Activated CD8-positive, alpha-beta T cell treated with anti-CD3 and anti-CD28 coated beads, Interleukin-2, amount 10 ng/mL, durations not matched to agents 7 days and 5 days (primary cell): ENCODE measurements around the gene TNS1. TPM values are rescaled to one million over a fixed set of nuclear protein-coding genes. Genes with fewer than 3 reads are reported as not detected.

ENCODE experiments used
- ATAC-seq: fragments of 150-1000 bp; cut with Tn5 transposase; one replicate; pipeline ENCODE4 v1.10.0; 2021; ENCODE audit warnings: moderate library complexity
- CTCF ChIA-PET: fragments of 350-600 bp; sonication (Branson Sonifier 250); formaldehyde crosslinking; loops from one replicate; lab custom pipeline; 2021; ENCODE audit warnings: antibody characterized with exemption; lab: Charles Lee
- POLR2A ChIA-PET: fragments of 350-600 bp; sonication (Branson Sonifier 250); formaldehyde crosslinking; loops from one replicate; lab custom pipeline; 2021; ENCODE audit warnings: antibody characterized with exemption; lab: Charles Lee
- DNase-seq: peaks from one replicate; pipeline ENCODE4 v3.0.0-alpha.2; 2020
- H3K27ac Mint-ChIP-seq: one replicate; pipeline ENCODE4 v1.8.0; 2021; ENCODE audit warnings: mild to moderate bottlenecking, mixed read lengths
- H3K27me3 Mint-ChIP-seq: one replicate; pipeline ENCODE4 v1.8.0; 2021; ENCODE audit warnings: low read depth, mixed read lengths
- H3K36me3 Mint-ChIP-seq: one replicate; pipeline ENCODE4 v1.8.0; 2021; ENCODE audit warnings: low read depth, mixed read lengths
- H3K4me1 Mint-ChIP-seq: one replicate; pipeline ENCODE4 v1.8.0; 2021; ENCODE audit warnings: low read depth, mixed read lengths
- H3K4me3 Mint-ChIP-seq: one replicate; pipeline ENCODE4 v1.8.0; 2021; ENCODE audit warnings: mild to moderate bottlenecking, mixed read lengths
- H3K9me3 Mint-ChIP-seq: one replicate; pipeline ENCODE4 v1.8.0; 2022; ENCODE audit warnings: mixed read lengths; ENCODE audit not compliant: insufficient read depth
- total RNA-seq, 2 experiments: library from RNA; stranded (reverse); gene quantifications; one replicate each; pipeline ENCODE4 v1.2.3, GENCODE V29; 2021

Gene TNS1
- total RNA-seq, 2 experiments from 2014 or later = 28.9 to 29.8 TPM

- ChIA-PET POLR2A (no interaction called here), CTCF (interaction anchor here (0.9 to 4.7 kb wide), 15 partner anchors 9 to 220 kb away, joined by 3 to 39 read pairs (median 5); partner anchors contain the start of genes RUFY4 and TNS1)
- Mint-ChIP-seq H3K4me3 (no peak overlapping the region), H3K4me1 (no peaks in the 10 kb centered on the region), H3K27me3 (peaks cover 7% of the 10 kb centered on the region), H3K27ac (no peak overlapping the region), H3K36me3 (no peaks in the 10 kb centered on the region), H3K9me3 (no peaks in the 10 kb centered on the region)
- ATAC-seq = peak; percentile 77
- DNase-seq = peak; percentile 72
Measured at GRCh38 chr2:217993817-217994463, 8.9 kb downstream of the TNS1 start.

- no peak for DNase-seq
- ATAC-seq = no peak
- Mint-ChIP-seq H3K27me3 (peaks cover 7% of the 10 kb centered on the region), H3K27ac (no peak overlapping the region), H3K4me1 (no peaks in the 10 kb centered on the region), H3K4me3 (no peak overlapping the region), H3K9me3 (no peaks in the 10 kb centered on the region), H3K36me3 (no peaks in the 10 kb centered on the region)
- POLR2A ChIA-PET = no interaction called here
- CTCF ChIA-PET = interaction anchor here (1.0 to 4.7 kb wide), 12 partner anchors 9 to 219 kb away, joined by 3 to 39 read pairs (median 5); partner anchors contain the start of gene TNS1
Measured at GRCh38 chr2:217993138-217993537, 9.7 kb downstream of the TNS1 start.

- CTCF ChIA-PET = interaction anchor here (1.8 to 4.7 kb wide), 2 partner anchors 44 to 206 kb away, joined by 5 to 39 read pairs; no protein-coding TSS in a partner anchor
- Mint-ChIP-seq H3K27me3 (peaks cover 5% of the 10 kb centered on the region), H3K4me1 (no peaks in the 10 kb centered on the region), H3K9me3 (no peaks in the 10 kb centered on the region), H3K4me3 (no peak overlapping the region), H3K27ac (no peak overlapping the region), H3K36me3 (no peaks in the 10 kb centered on the region)
- no peak for ATAC-seq
- DNase-seq = no peak
- POLR2A ChIA-PET = no interaction called here
Measured at GRCh38 chr2:217992061-217992460, 10.7 kb downstream of the TNS1 start.

GRCh38 chr2:217990791-217991465 is 11.9 kb downstream of the TNS1 start:
- Mint-ChIP-seq H3K27ac (no peak overlapping the region), H3K27me3 (peaks cover 5% of the 10 kb centered on the region), H3K36me3 (no peaks in the 10 kb centered on the region), H3K4me1 (no peaks in the 10 kb centered on the region), H3K4me3 (no peak overlapping the region), H3K9me3 (no peaks in the 10 kb centered on the region)
- CTCF ChIA-PET = no interaction called here
- ATAC-seq = no peak
- POLR2A ChIA-PET = no interaction called here
- no peak for DNase-seq

GRCh38 chr2:217990389-217990788 is 12.4 kb downstream of the TNS1 start:
- ATAC-seq (no peak), DNase-seq (no peak)
- POLR2A ChIA-PET = no interaction called here
- CTCF ChIA-PET = interaction anchor here (2.0 kb wide), 1 partner anchor 200 kb away, joined by 28 read pairs; no protein-coding TSS in a partner anchor
- Mint-ChIP-seq H3K36me3 (no peaks in the 10 kb centered on the region), H3K4me1 (no peaks in the 10 kb centered on the region), H3K27ac (no peak overlapping the region), H3K27me3 (peaks cover 5% of the 10 kb centered on the region), H3K9me3 (no peaks in the 10 kb centered on the region), H3K4me3 (no peak overlapping the region)

- Mint-ChIP-seq H3K4me3 (no peak overlapping the region), H3K4me1 (no peaks in the 10 kb centered on the region), H3K36me3 (no peaks in the 10 kb centered on the region), H3K27ac (no peak overlapping the region), H3K27me3 (peaks cover 5% of the 10 kb centered on the region), H3K9me3 (no peaks in the 10 kb centered on the region)
- POLR2A ChIA-PET = interaction anchor here (0.9 kb wide), 1 partner anchor 45 kb away, joined by 4 read pairs; no protein-coding TSS in a partner anchor
- ATAC-seq (no peak), DNase-seq (peak; percentile 34)
- CTCF ChIA-PET = interaction anchor here (0.6 to 2.0 kb wide), 11 partner anchors 22 to 203 kb away, joined by 3 to 28 read pairs (median 3); no protein-coding TSS in a partner anchor
Measured at GRCh38 chr2:217989221-217989948, 13.4 kb downstream of the TNS1 start.

- Mint-ChIP-seq H3K36me3 (no peaks in the 10 kb centered on the region), H3K27me3 (peaks cover 5% of the 10 kb centered on the region), H3K4me3 (no peak overlapping the region), H3K9me3 (no peaks in the 10 kb centered on the region), H3K27ac (no peak overlapping the region), H3K4me1 (no peaks in the 10 kb centered on the region)
- ATAC-seq (peak; percentile 24), DNase-seq (no peak)
- CTCF ChIA-PET = interaction anchor here (0.6 to 2.0 kb wide), 9 partner anchors 42 to 203 kb away, joined by 3 to 28 read pairs (median 3); no protein-coding TSS in a partner anchor
- POLR2A ChIA-PET = interaction anchor here (0.9 kb wide), 1 partner anchor 46 kb away, joined by 4 read pairs; no protein-coding TSS in a partner anchor
Measured at GRCh38 chr2:217988840-217989204, 14.0 kb downstream of the TNS1 start.

GRCh38 chr2:217988014-217988839 is 14.6 kb downstream of the TNS1 start:
- CTCF ChIA-PET = interaction anchor here (0.7 to 2.0 kb wide), 10 partner anchors 12 to 202 kb away, joined by 3 to 28 read pairs (median 4); no protein-coding TSS in a partner anchor
- peak; percentile 86 for DNase-seq
- no peaks in the 10 kb centered on the region for H3K36me3 Mint-ChIP-seq
- peaks cover 5% of the 10 kb centered on the region for H3K27me3 Mint-ChIP-seq
- no peak overlapping the region for H3K27ac Mint-ChIP-seq
- POLR2A ChIA-PET = interaction anchor here (0.9 kb wide), 1 partner anchor 46 kb away, joined by 4 read pairs; no protein-coding TSS in a partner anchor
- ATAC-seq = peak; percentile 80
- no peak overlapping the region for H3K4me3 Mint-ChIP-seq
- H3K9me3 Mint-ChIP-seq = no peaks in the 10 kb centered on the region
- no peaks in the 10 kb centered on the region for H3K4me1 Mint-ChIP-seq

- ChIA-PET POLR2A (no interaction called here), CTCF (interaction anchor here (0.7 to 1.6 kb wide), 8 partner anchors 12 to 201 kb away, joined by 3 to 15 read pairs (median 3); no protein-coding TSS in a partner anchor)
- H3K4me3 Mint-ChIP-seq = no peak overlapping the region
- no peak for ATAC-seq
- H3K36me3 Mint-ChIP-seq = no peaks in the 10 kb centered on the region
- peaks cover 1% of the 10 kb centered on the region for H3K27me3 Mint-ChIP-seq
- no peaks in the 10 kb centered on the region for H3K9me3 Mint-ChIP-seq
- DNase-seq = no peak
- no peak overlapping the region for H3K27ac Mint-ChIP-seq
- H3K4me1 Mint-ChIP-seq = no peaks in the 10 kb centered on the region
Measured at GRCh38 chr2:217987391-217987790, 15.4 kb downstream of the TNS1 start.

GRCh38 chr2:217986256-217986961 is 16.4 kb downstream of the TNS1 start:
- Mint-ChIP-seq H3K27ac (no peak overlapping the region), H3K4me1 (no peaks in the 10 kb centered on the region), H3K27me3 (no peaks in the 10 kb centered on the region), H3K4me3 (no peak overlapping the region), H3K36me3 (no peaks in the 10 kb centered on the region), H3K9me3 (no peaks in the 10 kb centered on the region)
- DNase-seq (no peak), ATAC-seq (no peak)
- CTCF ChIA-PET = interaction anchor here (1.6 to 2.8 kb wide), 2 partner anchors 197 to 201 kb away, joined by 7 to 10 read pairs; no protein-coding TSS in a partner anchor
- POLR2A ChIA-PET = interaction anchor here (0.6 kb wide), 1 partner anchor 236 kb away, joined by 3 read pairs; no protein-coding TSS in a partner anchor
